ENCODE measurements around the gene PRDM11. TPM values are rescaled to one million over a fixed set of nuclear protein-coding genes. Genes with fewer than 3 reads are reported as not detected.

Gene PRDM11
- total RNA-seq, 1 experiment from 2014 or later = 8.3 TPM

DNA sequence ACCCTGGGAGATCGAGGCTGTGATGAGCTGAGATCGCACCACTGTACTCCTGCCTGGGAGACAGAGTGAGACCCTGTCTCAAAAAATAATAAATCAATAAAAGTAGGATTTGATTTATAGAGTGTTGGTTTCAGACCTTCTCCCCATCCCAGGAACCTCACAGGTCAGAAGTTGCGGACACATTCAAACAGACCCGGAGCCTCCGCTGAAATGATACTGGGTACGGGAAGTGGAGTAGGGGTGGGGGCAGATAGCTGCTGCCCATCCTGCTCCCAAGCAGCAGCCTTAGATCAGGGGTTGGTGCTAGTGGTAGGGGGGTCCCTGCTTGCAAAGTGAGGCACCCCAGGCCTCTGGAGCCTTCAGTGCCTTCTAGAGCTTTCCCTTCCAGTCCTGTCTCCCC lies 7.8 kb downstream of the PRDM11 start (continued):
- TF ChIP-seq, protein P1, sequence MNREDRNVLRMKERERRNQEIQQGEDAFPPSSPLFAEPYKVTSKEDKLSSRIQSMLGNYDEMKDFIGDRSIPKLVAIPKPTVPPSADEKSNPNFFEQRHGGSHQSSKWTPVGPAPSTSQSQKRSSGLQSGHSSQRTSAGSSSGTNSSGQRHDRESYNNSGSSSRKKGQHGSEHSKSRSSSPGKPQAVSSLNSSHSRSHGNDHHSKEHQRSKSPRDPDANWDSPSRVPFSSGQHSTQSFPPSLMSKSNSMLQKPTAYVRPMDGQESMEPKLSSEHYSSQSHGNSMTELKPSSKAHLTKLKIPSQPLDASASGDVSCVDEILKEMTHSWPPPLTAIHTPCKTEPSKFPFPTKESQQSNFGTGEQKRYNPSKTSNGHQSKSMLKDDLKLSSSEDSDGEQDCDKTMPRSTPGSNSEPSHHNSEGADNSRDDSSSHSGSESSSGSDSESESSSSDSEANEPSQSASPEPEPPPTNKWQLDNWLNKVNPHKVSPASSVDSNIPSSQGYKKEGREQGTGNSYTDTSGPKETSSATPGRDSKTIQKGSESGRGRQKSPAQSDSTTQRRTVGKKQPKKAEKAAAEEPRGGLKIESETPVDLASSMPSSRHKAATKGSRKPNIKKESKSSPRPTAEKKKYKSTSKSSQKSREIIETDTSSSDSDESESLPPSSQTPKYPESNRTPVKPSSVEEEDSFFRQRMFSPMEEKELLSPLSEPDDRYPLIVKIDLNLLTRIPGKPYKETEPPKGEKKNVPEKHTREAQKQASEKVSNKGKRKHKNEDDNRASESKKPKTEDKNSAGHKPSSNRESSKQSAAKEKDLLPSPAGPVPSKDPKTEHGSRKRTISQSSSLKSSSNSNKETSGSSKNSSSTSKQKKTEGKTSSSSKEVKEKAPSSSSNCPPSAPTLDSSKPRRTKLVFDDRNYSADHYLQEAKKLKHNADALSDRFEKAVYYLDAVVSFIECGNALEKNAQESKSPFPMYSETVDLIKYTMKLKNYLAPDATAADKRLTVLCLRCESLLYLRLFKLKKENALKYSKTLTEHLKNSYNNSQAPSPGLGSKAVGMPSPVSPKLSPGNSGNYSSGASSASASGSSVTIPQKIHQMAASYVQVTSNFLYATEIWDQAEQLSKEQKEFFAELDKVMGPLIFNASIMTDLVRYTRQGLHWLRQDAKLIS (CRISPR knock-in tag; IDR thresholded peaks at IDR 0.05; ENCODE audit: borderline replicate concordance) = no peak
- TF ChIP-seq, protein P2, sequence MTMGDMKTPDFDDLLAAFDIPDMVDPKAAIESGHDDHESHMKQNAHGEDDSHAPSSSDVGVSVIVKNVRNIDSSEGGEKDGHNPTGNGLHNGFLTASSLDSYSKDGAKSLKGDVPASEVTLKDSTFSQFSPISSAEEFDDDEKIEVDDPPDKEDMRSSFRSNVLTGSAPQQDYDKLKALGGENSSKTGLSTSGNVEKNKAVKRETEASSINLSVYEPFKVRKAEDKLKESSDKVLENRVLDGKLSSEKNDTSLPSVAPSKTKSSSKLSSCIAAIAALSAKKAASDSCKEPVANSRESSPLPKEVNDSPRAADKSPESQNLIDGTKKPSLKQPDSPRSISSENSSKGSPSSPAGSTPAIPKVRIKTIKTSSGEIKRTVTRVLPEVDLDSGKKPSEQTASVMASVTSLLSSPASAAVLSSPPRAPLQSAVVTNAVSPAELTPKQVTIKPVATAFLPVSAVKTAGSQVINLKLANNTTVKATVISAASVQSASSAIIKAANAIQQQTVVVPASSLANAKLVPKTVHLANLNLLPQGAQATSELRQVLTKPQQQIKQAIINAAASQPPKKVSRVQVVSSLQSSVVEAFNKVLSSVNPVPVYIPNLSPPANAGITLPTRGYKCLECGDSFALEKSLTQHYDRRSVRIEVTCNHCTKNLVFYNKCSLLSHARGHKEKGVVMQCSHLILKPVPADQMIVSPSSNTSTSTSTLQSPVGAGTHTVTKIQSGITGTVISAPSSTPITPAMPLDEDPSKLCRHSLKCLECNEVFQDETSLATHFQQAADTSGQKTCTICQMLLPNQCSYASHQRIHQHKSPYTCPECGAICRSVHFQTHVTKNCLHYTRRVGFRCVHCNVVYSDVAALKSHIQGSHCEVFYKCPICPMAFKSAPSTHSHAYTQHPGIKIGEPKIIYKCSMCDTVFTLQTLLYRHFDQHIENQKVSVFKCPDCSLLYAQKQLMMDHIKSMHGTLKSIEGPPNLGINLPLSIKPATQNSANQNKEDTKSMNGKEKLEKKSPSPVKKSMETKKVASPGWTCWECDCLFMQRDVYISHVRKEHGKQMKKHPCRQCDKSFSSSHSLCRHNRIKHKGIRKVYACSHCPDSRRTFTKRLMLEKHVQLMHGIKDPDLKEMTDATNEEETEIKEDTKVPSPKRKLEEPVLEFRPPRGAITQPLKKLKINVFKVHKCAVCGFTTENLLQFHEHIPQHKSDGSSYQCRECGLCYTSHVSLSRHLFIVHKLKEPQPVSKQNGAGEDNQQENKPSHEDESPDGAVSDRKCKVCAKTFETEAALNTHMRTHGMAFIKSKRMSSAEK (CRISPR knock-in tag; IDR thresholded peaks at IDR 0.05; ENCODE audit: borderline replicate concordance) = no peak

DNA sequence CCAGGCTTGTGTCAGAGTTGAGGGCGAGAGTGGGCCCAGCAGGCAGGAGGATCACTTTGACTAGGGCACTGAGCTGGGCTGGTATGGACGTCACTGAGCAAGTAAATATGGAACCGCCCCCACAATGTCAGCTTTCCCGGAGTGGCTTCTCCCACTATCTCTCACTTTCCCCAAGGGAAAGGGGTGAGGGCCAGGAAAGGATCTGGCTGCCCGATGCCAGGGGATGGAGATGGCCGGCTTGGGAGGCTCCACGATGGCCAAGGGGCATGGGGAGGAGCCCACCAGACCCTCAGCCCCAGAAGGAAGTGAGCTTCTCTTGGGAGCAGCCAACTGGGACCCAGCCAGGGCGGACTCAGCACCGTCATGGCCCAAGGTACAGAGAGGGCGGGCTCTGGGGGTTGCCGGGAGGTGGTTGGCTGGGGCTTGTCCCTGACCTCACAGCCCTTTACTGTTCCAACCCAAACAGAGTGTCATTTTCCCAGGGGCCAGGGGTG lies 8.7 kb downstream of the PRDM11 start:
- Mint-ChIP-seq H3K9me3 (peaks cover 2% of the 10 kb centered on the region), H3K27me3 (ENCODE audit: low read depth) (no peaks in the 10 kb centered on the region)
- no peak for TF ChIP-seq MYBL2 (CRISPR knock-in tag; IDR thresholded peaks at IDR 0.05)
- TF ChIP-seq, protein P3, sequence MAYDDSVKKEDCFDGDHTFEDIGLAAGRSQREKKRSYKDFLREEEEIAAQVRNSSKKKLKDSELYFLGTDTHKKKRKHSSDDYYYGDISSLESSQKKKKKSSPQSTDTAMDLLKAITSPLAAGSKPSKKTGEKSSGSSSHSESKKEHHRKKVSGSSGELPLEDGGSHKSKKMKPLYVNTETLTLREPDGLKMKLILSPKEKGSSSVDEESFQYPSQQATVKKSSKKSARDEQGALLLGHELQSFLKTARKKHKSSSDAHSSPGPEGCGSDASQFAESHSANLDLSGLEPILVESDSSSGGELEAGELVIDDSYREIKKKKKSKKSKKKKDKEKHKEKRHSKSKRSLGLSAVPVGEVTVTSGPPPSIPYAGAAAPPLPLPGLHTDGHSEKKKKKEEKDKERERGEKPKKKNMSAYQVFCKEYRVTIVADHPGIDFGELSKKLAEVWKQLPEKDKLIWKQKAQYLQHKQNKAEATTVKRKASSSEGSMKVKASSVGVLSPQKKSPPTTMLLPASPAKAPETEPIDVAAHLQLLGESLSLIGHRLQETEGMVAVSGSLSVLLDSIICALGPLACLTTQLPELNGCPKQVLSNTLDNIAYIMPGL (CRISPR knock-in tag; IDR thresholded peaks at IDR 0.05) = no peak
- TF ChIP-seq, protein P4, sequence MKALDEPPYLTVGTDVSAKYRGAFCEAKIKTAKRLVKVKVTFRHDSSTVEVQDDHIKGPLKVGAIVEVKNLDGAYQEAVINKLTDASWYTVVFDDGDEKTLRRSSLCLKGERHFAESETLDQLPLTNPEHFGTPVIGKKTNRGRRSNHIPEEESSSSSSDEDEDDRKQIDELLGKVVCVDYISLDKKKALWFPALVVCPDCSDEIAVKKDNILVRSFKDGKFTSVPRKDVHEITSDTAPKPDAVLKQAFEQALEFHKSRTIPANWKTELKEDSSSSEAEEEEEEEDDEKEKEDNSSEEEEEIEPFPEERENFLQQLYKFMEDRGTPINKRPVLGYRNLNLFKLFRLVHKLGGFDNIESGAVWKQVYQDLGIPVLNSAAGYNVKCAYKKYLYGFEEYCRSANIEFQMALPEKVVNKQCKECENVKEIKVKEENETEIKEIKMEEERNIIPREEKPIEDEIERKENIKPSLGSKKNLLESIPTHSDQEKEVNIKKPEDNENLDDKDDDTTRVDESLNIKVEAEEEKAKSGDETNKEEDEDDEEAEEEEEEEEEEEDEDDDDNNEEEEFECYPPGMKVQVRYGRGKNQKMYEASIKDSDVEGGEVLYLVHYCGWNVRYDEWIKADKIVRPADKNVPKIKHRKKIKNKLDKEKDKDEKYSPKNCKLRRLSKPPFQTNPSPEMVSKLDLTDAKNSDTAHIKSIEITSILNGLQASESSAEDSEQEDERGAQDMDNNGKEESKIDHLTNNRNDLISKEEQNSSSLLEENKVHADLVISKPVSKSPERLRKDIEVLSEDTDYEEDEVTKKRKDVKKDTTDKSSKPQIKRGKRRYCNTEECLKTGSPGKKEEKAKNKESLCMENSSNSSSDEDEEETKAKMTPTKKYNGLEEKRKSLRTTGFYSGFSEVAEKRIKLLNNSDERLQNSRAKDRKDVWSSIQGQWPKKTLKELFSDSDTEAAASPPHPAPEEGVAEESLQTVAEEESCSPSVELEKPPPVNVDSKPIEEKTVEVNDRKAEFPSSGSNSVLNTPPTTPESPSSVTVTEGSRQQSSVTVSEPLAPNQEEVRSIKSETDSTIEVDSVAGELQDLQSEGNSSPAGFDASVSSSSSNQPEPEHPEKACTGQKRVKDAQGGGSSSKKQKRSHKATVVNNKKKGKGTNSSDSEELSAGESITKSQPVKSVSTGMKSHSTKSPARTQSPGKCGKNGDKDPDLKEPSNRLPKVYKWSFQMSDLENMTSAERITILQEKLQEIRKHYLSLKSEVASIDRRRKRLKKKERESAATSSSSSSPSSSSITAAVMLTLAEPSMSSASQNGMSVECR (CRISPR knock-in tag; IDR thresholded peaks at IDR 0.05; ENCODE audit: borderline replicate concordance) = no peak
- TF ChIP-seq, protein P5, sequence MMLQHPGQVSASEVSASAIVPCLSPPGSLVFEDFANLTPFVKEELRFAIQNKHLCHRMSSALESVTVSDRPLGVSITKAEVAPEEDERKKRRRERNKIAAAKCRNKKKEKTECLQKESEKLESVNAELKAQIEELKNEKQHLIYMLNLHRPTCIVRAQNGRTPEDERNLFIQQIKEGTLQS (CRISPR knock-in tag; conservative IDR thresholded peaks at IDR 0.05) = no peak
- no peak for TF ChIP-seq GTF2I (CRISPR knock-in tag; conservative IDR thresholded peaks at IDR 0.05)

More for the DNA sequence above, 8.7 kb downstream of the PRDM11 start:
- ChIA-PET POLR2A (no interaction called here), CTCF (interaction anchor here (0.8 to 1.5 kb wide), 3 partner anchors 14 to 214 kb away, joined by 3 to 4 read pairs (median 3); no protein-coding TSS in a partner anchor)
- ATAC-seq (no peak; the same call in 1 of the 2 replicates), DNase-seq (ENCODE audit: low spot score) (no peak)
- Mint-ChIP-seq H3K4me3 (no peak overlapping the region), H3K4me1 (0 out of 2 replicates have a peak, but pooled peaks cover 2% of the 10 kb centered on the region), H3K27ac (no peak overlapping the region), H3K36me3 (no peaks in the 10 kb centered on the region)
